Measurements from ENCODE around the gene MAN1C1. TPM values are rescaled to one million over a fixed set of nuclear protein-coding genes. Genes with fewer than 3 reads are reported as not detected.

Gene MAN1C1
- total RNA-seq, 1 experiment from 2014 or later: 1.2 TPM

- Histone ChIP-seq H3K27me3 (ENCODE audit: insufficient read depth, low read length) (no peaks in the 10 kb centered on the region), H3K79me2 (ENCODE audit: insufficient read depth, low read length) (no peaks in the 10 kb centered on the region), H3K36me3 (ENCODE audit: control insufficient read depth in 1 of 2, insufficient read depth in 2 of 2, low read length in 2 of 2) (no peaks in the 10 kb centered on the region), H2AFZ (ENCODE audit: low read depth, low read length, poor library complexity, severe bottlenecking) (no peak overlapping the region), H3K4me1 (ENCODE audit: control insufficient read depth in 1 of 2, insufficient read depth in 2 of 2, low read length in 2 of 2) (peaks cover 5 to 13% of the 10 kb centered on the region in 2 experiments; a peak in 3 of 4 replicates), H3K4me3 (replicated peaks in 1 of 2; ENCODE audit: low read depth in 1 of 2, low read length in 2 of 2) (no peak overlapping the region), H3K9me3 (ENCODE audit: control insufficient read depth in 1 of 2, insufficient read depth in 1 of 2, low read depth in 1 of 2, low read length in 2 of 2) (no peaks in the 10 kb centered on the region), H3K9me2 (ENCODE audit: insufficient read depth) (no peaks in the 10 kb centered on the region), H3K27ac (ENCODE audit: low read depth, low read length) (no peak overlapping the region), H3K9ac (ENCODE audit: low read length) (no peak overlapping the region), H3K4me2 (ENCODE audit: low read length) (no peak overlapping the region), H4K20me1 (ENCODE audit: insufficient read depth) (no peaks in the 10 kb centered on the region)
- ChIA-PET CTCF (no interaction called here), RAD21 (ENCODE audit: low non-redundant PET in 1 of 2, low total read pairs in 2 of 2, uncharacterized antibody in 2 of 2, unreplicated experiment in 2 of 2) (no interaction called here), POLR2A (no interaction called here)
- intact Hi-C loops (cut with micrococcal nuclease): no loop called here
- DNase-seq (ENCODE audit: low read depth, low spot score) (no peak), ATAC-seq (no peak)
- BruUV-seq (replicated peaks): no TSS peak
- no peak for TF ChIP-seq REST (IDR thresholded peaks at IDR 0.05; ENCODE audit: low read depth)
- no peak for TF ChIP-seq YY1 (IDR thresholded peaks at IDR 0.05; ENCODE audit: extremely low read depth, insufficient replicate concordance, low read depth, low read length)
- no peak for TF ChIP-seq POLR2AphosphoS5 (IDR thresholded peaks at IDR 0.05; ENCODE audit: low read depth, low read length)
- no peak for TF ChIP-seq EZH2phosphoT487 (IDR thresholded peaks at IDR 0.05; ENCODE audit: borderline replicate concordance)
- no peak for TF ChIP-seq MAX (IDR thresholded peaks at IDR 0.05)
These were observed 186.8 kb downstream of the MAN1C1 start for GRCh38 chr1:25803368-25803767.

Data from HCT116 (cell line).